ENCODE results near the gene ZNF266. TPM values are rescaled to one million over a fixed set of nuclear protein-coding genes. Genes with fewer than 3 reads are reported as not detected.

The ZNF266 gene
- total RNA-seq = 25.3 and 28.2 TPM in 2 replicates

DNA sequence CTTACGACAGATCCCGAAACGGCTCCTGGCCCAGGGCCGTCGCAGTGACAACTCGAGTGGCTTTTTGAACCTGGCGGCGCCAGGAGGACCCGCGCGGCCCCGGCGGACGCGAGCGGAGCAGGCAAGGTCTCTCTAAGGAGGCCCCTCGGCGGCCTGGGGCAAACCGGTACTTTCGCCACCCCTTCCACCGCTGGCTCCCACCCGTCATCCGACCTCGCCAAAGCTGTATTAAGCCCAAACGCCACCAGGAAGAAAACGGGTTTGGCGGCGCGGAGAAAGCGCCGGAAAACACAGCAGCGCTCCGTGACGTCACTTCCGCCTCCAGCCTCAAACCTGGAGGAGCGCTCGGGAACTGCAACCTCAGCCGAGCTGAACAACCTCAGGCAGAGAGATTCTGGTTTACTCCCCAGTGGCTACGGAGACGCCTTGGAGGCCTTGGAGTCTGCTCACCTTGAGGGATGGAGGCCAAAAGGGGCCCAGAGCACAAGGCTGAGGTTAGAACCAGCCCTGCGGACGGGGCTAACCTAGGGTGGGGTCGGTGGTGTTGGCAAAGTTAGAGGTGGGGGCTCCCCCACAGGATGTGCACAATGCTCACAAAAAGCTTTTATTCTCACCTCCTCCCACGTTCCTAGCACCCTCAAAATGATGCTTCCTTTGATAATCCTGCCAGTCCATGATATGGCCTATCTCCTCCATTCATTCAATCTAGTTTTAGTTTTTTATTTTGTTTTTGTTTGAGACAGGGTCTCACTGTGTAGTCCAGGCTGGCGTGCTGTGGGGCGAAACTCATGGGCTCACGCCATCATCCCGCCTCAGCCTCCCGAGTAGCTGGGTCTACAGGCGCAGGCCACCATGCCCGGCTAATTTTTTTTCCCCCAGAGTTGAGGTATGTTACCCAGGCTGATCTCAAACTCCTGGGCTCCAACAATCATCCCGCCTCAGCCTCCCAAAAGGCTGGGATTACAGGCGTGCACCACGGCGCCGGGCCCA is at the start of gene ZNF266:
Gene ZNF266, minus strand, starts transcription at position 295 of the 990 bp plus-strand sequence. CDS start 15,484 bp downstream, outside the sequence.
- peaks cover 17% of the 10 kb centered on the region for H3K9me3 Mint-ChIP-seq
- peak; percentile 88 for DNase-seq (ENCODE audit: low spot score)
- peak within 1 kb of the TSS; percentile 97 for H3K27ac Mint-ChIP-seq
- no peaks in the 10 kb centered on the region for H3K27me3 Mint-ChIP-seq (ENCODE audit: insufficient read depth)
- peak within 1 kb of the TSS; percentile 94 for H3K4me3 Mint-ChIP-seq
- intact Hi-C loops (cut with micrococcal nuclease) = loop anchor here (1.0 to 2.0 kb wide), 9 partner anchors 103 to 361 kb away; partner anchors contain the start of genes ZNF121, ZNF317, ZNF426 and ZNF559
- peaks cover 29% of the 10 kb centered on the region for H3K4me1 Mint-ChIP-seq (ENCODE audit: low read depth)
- peaks cover 28% of the 10 kb centered on the region for H3K36me3 Mint-ChIP-seq (ENCODE audit: low read depth)

DNA sequence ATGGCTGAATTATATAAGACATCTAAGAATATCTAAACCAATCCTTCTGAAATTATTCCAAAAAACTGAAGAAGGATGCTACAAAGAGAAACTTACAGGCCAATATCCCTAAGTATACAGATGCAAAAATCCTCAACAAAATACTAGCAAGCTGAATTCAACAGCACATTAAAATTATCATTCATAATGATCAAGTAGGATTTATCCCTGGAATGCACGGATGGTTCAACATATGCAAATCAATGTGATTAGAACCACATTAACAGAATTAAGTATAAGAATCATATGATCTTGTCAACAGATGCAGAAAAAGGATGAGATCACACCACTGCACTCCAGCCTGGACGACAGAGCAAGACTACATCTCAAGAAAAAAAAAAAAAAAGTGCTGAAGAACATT is 49.8 kb upstream of the ZNF266 start:
- H3K27ac Mint-ChIP-seq = no peak overlapping the region
- H3K4me1 Mint-ChIP-seq (ENCODE audit: low read depth) = no peaks in the 10 kb centered on the region
- no peaks in the 10 kb centered on the region for H3K36me3 Mint-ChIP-seq (ENCODE audit: low read depth)
- intact Hi-C loops (cut with micrococcal nuclease) = no loop called here
- no peaks in the 10 kb centered on the region for H3K27me3 Mint-ChIP-seq (ENCODE audit: insufficient read depth)
- no peak for DNase-seq (ENCODE audit: low spot score)
- H3K9me3 Mint-ChIP-seq = peaks cover 44% of the 10 kb centered on the region
- H3K4me3 Mint-ChIP-seq = no peak overlapping the region

DNA sequence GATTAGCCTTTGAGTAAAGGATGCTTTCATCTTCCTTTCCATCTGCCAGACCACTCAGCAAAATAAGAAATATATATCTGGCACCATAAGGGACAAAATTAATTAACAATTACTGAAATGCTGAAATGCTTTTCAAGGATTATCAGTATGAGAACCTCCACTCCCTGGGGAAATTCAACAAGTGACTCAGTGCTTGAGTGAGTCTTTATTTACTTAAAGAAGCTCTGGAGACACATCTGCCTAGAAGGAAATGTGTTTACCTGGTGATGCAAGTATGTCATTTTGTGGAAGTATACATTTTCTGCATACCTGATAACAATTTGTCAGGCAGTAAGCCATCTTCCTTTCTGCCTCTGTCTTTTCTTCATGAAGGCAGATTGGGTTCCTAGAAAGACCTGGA is 39.6 kb upstream of the ZNF266 start:
- no peak overlapping the region for H3K4me3 Mint-ChIP-seq
- H3K4me1 Mint-ChIP-seq (ENCODE audit: low read depth) = no peaks in the 10 kb centered on the region
- no peak for DNase-seq (ENCODE audit: low spot score)
- no peak overlapping the region for H3K27ac Mint-ChIP-seq
- no peaks in the 10 kb centered on the region for H3K27me3 Mint-ChIP-seq (ENCODE audit: insufficient read depth)
- intact Hi-C loops (cut with micrococcal nuclease) = no loop called here
- no peaks in the 10 kb centered on the region for H3K36me3 Mint-ChIP-seq (ENCODE audit: low read depth)
- H3K9me3 Mint-ChIP-seq = peaks cover 79% of the 10 kb centered on the region

GRCh38 chr19:9467161-9467560 is 31.8 kb upstream of the ZNF266 start:
- H3K4me1 Mint-ChIP-seq (ENCODE audit: low read depth) = no peaks in the 10 kb centered on the region
- H3K4me3 Mint-ChIP-seq = no peak overlapping the region
- no peaks in the 10 kb centered on the region for H3K27me3 Mint-ChIP-seq (ENCODE audit: insufficient read depth)
- intact Hi-C loops (cut with micrococcal nuclease) = no loop called here
- H3K9me3 Mint-ChIP-seq = peaks cover 78% of the 10 kb centered on the region
- H3K36me3 Mint-ChIP-seq (ENCODE audit: low read depth) = no peaks in the 10 kb centered on the region
- no peak overlapping the region for H3K27ac Mint-ChIP-seq
- no peak for DNase-seq (ENCODE audit: low spot score)

GRCh38 chr19:9461938-9462337 is 26.6 kb upstream of the ZNF266 start:
- intact Hi-C loops (cut with micrococcal nuclease) = no loop called here
- no peak for DNase-seq (ENCODE audit: low spot score)
- Mint-ChIP-seq H3K4me1 (ENCODE audit: low read depth) (no peaks in the 10 kb centered on the region), H3K27me3 (ENCODE audit: insufficient read depth) (no peaks in the 10 kb centered on the region), H3K36me3 (ENCODE audit: low read depth) (no peaks in the 10 kb centered on the region), H3K9me3 (peaks cover 86% of the 10 kb centered on the region), H3K27ac (no peak overlapping the region), H3K4me3 (no peak overlapping the region)

- Mint-ChIP-seq H3K36me3 (ENCODE audit: low read depth) (no peaks in the 10 kb centered on the region), H3K4me1 (ENCODE audit: low read depth) (no peaks in the 10 kb centered on the region), H3K9me3 (peaks cover 84% of the 10 kb centered on the region), H3K27ac (no peak overlapping the region), H3K27me3 (ENCODE audit: insufficient read depth) (no peaks in the 10 kb centered on the region), H3K4me3 (no peak overlapping the region)
- intact Hi-C loops (cut with micrococcal nuclease) = no loop called here
- no peak for DNase-seq (ENCODE audit: low spot score)
Measured at GRCh38 chr19:9456018-9456689, 20.8 kb upstream of the ZNF266 start.

DNA sequence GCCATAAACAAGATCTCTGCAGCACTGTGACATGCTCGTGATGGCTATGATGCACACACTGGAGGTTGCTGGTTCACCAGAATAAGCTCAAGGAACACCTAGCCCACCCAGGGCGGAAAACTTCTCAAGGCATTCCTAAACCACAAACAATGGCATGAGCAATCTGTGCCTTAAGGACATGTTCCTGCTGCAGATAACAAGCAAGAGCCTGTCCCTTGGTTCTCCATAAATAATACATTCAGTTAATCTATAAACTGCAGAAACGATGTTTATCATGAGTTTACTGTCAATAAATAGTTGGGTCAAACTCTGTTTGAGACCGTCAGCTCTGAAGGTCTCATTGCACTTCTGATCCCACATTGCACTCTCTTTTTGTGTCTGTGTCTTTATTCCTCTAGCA is 18.6 kb upstream of the ZNF266 start:
- no peak overlapping the region for H3K4me3 Mint-ChIP-seq
- intact Hi-C loops (cut with micrococcal nuclease) = no loop called here
- no peaks in the 10 kb centered on the region for H3K4me1 Mint-ChIP-seq (ENCODE audit: low read depth)
- DNase-seq (ENCODE audit: low spot score) = no peak
- no peak overlapping the region for H3K27ac Mint-ChIP-seq
- no peaks in the 10 kb centered on the region for H3K36me3 Mint-ChIP-seq (ENCODE audit: low read depth)
- H3K27me3 Mint-ChIP-seq (ENCODE audit: insufficient read depth) = no peaks in the 10 kb centered on the region
- H3K9me3 Mint-ChIP-seq = peaks cover 77% of the 10 kb centered on the region

- Mint-ChIP-seq H3K4me1 (ENCODE audit: low read depth) (no peaks in the 10 kb centered on the region), H3K27ac (no peak overlapping the region), H3K27me3 (ENCODE audit: insufficient read depth) (no peaks in the 10 kb centered on the region), H3K9me3 (peaks cover 52% of the 10 kb centered on the region), H3K4me3 (no peak overlapping the region), H3K36me3 (ENCODE audit: low read depth) (peaks cover 4% of the 10 kb centered on the region)
- no peak for DNase-seq (ENCODE audit: low spot score)
- intact Hi-C loops (cut with micrococcal nuclease) = no loop called here
Measured at GRCh38 chr19:9445037-9445436, 9.7 kb upstream of the ZNF266 start.

- intact Hi-C loops (cut with micrococcal nuclease) = no loop called here
- Mint-ChIP-seq H3K27me3 (ENCODE audit: insufficient read depth) (no peaks in the 10 kb centered on the region), H3K36me3 (ENCODE audit: low read depth) (peaks cover 23% of the 10 kb centered on the region), H3K4me1 (ENCODE audit: low read depth) (peaks cover 29% of the 10 kb centered on the region), H3K4me3 (peak overlapping the region; percentile 94), H3K9me3 (peaks cover 16% of the 10 kb centered on the region), H3K27ac (peak overlapping the region; percentile 97)
- no peak for DNase-seq (ENCODE audit: low spot score)
Measured at GRCh38 chr19:9436358-9436757, 985 bp upstream of the ZNF266 start.

DNA sequence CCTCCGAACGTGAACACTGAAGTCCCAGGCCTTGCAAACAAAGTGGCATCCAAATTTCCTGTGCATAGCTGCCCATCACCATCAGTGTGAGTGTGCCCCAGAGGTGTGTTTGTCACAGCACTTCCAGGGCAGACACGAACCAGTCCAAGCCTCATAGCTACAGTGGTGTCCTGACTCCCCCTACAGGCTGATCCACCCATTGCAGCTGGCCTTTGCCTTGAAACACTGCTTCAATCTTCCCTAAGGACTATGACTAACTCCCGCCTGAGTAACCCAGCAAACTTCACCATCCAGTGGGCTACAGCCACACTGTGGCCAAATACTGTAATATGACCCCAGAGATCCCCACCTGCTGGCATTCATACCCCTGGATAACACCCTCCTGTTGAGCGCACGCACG is 3.9 kb downstream of the ZNF266 start:
- peaks cover 27% of the 10 kb centered on the region for H3K9me3 Mint-ChIP-seq
- no peak overlapping the region for H3K27ac Mint-ChIP-seq
- no peak for DNase-seq (ENCODE audit: low spot score)
- H3K4me1 Mint-ChIP-seq (ENCODE audit: low read depth) = peaks cover 27% of the 10 kb centered on the region
- peaks cover 61% of the 10 kb centered on the region for H3K36me3 Mint-ChIP-seq (ENCODE audit: low read depth)
- intact Hi-C loops (cut with micrococcal nuclease) = loop anchor here (1.0 kb wide), 1 partner anchor 226 kb away; no protein-coding TSS in a partner anchor
- no peaks in the 10 kb centered on the region for H3K27me3 Mint-ChIP-seq (ENCODE audit: insufficient read depth)
- no peak overlapping the region for H3K4me3 Mint-ChIP-seq

- intact Hi-C loops (cut with micrococcal nuclease) = no loop called here
- H3K27me3 Mint-ChIP-seq (ENCODE audit: insufficient read depth) = no peaks in the 10 kb centered on the region
- peaks cover 22% of the 10 kb centered on the region for H3K4me1 Mint-ChIP-seq (ENCODE audit: low read depth)
- no peak for DNase-seq (ENCODE audit: low spot score)
- no peak overlapping the region for H3K27ac Mint-ChIP-seq
- H3K36me3 Mint-ChIP-seq (ENCODE audit: low read depth) = peaks cover 70% of the 10 kb centered on the region
- H3K4me3 Mint-ChIP-seq = no peak overlapping the region
- H3K9me3 Mint-ChIP-seq = peaks cover 32% of the 10 kb centered on the region
Measured at GRCh38 chr19:9430444-9430843, 4.9 kb downstream of the ZNF266 start.

- no peak for DNase-seq (ENCODE audit: low spot score)
- Mint-ChIP-seq H3K4me1 (ENCODE audit: low read depth) (peaks cover 2% of the 10 kb centered on the region), H3K27me3 (ENCODE audit: insufficient read depth) (no peaks in the 10 kb centered on the region), H3K36me3 (ENCODE audit: low read depth) (peaks cover 81% of the 10 kb centered on the region), H3K9me3 (peaks cover 45% of the 10 kb centered on the region), H3K27ac (no peak overlapping the region), H3K4me3 (no peak overlapping the region)
- intact Hi-C loops (cut with micrococcal nuclease) = no loop called here
Measured at GRCh38 chr19:9427941-9428340, 7.4 kb downstream of the ZNF266 start.

All from activated T-helper 1 cell treated with anti-CD3 and anti-CD28 coated beads, Interleukin-12 subunit alpha, Interleukin-12 subunit beta, Interleukin-2, Interleukin-4 antibody, amounts not matched to agents 30 ng/mL and 10 ng/mL and 1 ng/mL, durations not matched to agents 14 hours and 24 hours and 36 hours (primary cell).